GM19467 (cell line): ENCODE results near the gene RNF150.
"Not testable (repeated sequence)": the region's sequence is repeated elsewhere in the genome, so short reads cannot be mapped to it uniquely, and the experiment has no call there.

ENCODE experiments used
- ATAC-seq: cut with Tn5 transposase; IDR thresholded peaks from one replicate; pipeline ENCODE4 v1.9.1; 2021; ENCODE audit warnings: mild to moderate bottlenecking, moderate library complexity; ENCODE audit not compliant: unreplicated experiment

Gene RNF150

DNA sequence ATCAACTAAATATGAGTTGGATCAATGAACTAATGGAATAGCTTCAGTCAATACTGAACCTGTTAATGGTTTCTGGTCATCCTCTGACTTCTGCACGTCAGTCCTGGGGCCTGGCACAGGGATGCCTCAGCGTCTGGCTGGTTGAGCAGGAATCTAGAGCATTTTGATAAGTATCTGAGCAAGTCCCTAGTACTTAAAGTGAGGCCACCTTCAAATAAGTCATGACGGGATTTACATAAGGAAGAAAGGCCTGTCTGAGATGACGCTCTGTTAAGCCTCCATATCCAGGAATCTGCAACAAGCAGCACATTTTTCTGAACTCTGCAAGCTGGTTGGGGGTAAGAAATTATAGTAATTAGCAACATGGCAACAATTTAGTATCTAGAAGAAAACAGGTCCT is 293.9 kb downstream of the RNF150 start:
- ATAC-seq, result no peak

DNA sequence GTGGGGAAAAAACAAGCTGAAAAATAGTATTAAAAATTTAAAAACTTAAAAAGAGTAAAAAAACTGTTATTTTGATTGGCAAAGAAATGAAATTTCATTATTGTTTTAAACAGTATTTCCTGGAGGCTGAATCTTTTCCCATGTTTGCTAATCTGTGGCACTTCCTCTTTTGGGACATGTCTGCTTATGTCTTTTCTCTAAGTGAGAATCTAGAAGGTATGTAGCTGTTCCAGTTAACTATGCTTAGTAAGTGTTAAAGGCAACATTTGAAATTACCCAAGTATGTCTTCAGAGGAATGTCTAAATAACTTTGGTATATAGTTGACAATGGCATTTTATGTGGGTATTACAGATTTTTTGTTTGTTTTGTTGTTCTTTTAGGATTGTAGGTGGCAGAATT is 295.5 kb downstream of the RNF150 start:
- no peak for ATAC-seq

DNA sequence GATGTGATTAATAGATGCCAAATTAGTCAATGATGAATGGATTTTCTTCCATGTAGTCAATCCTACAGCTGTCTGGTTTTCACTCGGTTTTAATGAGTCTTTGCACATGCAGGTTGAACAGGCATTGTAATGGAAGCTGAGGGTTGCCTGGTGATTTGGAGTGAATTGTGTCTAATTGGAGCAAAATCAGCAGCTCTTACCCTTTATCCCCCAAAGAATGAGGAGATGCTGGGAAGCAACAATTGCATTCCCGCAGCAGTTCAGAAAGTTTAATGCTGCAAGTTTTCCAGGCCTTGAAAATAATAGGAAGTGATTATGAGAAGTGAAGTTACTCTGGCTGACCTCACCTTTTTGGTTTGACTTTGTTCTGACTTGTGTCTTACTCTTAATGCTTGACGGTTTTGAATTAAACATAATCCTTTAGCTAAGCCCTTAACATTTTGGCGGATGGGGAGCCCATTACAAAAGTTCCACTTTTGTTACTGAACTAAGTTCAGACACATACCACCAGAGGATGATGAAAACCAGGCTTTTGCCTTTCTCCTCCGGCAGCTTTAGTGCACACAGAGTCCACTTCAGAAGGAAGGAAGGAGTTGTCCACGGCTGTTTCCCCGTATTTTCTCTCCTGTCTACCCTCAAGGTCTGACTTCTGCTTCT is 298.3 kb downstream of the RNF150 start:
- no peak for ATAC-seq

DNA sequence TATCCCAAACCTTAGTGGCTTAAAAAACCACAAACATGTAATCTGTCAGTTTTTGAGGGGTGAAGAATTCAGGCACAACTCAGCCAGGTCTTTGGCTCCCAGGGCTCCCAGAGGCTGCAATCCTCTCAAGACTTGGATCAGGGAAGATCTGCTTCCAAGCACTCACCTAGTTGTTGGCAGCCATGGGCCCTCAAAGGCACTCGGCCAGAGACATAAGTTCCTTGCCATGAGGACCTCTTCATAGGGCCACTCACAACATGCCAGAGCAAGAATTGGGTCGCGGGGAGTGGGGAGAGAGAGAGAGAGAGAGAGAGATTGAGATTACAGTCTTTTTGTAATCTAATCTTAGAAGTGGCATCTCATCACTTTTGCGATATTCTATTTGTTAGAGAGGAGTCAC is 300.0 kb downstream of the RNF150 start:
- no peak for ATAC-seq

DNA sequence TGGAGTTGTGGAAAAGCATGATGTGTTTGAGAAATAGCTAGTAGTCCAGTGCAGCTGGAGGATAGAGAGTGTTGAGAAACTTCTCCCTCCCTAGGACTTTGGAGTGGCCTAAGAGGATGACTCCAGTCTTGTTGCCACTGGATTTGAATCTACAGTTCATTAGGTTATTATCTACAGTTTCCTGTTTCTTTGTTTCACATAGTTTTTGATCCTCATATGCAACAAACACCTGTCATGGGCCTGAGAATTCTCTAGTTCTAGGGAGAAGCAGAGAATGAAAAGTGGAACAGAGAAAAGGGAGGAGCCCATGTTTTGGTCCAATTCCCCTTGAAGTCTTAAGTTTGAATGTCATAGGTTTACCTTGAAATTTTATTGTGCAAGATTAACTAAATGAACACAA is 303.4 kb downstream of the RNF150 start:
- peak; percentile 85 for ATAC-seq

DNA sequence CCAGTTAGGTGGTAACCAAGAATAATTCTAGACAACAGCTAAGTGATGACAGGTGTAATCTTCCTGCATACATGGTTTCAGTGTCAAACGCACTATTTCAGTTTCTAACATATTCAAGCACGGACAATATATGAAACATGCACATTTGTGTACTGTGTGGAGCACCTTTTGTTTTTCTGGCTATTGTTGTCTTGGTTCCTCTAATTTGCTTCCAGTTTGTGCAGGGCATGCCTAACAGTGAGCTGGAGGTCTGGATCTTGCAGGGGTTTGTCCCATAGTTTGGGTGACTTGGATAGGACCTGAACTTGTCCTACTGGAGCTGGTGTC is 306.6 kb downstream of the RNF150 start:
- no peak for ATAC-seq

DNA sequence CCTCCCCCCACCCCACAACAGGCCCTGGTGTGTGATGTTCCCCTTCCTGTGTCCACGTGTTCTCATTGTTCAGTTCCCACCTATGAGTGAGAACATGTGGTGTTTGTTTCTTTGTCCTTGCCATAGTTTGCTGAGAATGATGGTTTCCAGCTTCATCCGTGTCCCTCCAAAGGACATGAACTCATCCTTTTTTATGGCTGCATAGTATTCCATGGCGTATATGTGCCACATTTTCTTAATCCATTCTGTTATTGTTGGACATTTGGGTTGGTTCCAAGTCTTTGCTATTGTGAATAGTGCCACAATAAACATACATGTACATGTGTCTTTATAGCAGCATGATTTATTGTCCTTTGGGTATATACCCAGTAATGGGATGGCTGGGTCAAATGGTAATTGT is 312.7 kb downstream of the RNF150 start:
- not testable (repeated sequence) for ATAC-seq

DNA sequence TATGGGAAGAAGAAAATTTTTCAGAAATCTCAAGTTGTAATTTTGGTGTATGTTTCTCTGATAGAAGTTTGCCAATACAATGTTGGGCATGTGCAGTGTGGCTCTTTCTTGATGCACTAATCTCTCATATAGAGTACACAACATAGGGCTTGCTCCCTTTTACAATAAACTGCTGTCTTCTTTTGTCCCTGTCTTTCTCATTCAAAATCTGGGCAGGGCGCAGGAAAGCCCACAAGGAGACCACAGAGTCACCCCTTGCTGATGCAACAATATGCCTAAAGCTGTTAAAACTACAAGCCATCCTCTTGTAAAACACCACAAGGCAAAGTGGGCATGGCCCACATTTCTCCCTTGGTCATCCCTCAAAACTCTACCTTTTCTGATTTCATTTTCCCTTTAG is 313.7 kb downstream of the RNF150 start:
- ATAC-seq, result no peak

DNA sequence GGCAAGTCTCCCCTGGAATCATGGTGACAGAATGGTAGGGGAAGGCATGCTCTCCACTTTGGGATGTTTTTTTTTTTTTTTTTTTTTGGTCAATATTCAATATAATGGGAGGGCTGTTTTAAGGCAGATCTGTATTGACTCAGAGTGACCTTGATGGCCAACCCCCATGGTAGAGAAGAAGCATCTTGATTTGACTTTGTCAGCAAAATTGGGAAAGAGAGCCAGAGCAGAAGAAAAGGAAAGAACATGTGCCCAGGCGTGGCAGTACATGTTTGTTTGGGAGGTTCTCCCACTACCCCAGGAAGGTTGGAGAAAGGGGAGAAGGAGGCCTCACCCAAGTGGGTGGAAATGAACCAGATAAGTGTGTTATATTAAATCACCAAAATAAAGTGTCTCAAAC is 314.8 kb downstream of the RNF150 start:
- ATAC-seq, result no peak

DNA sequence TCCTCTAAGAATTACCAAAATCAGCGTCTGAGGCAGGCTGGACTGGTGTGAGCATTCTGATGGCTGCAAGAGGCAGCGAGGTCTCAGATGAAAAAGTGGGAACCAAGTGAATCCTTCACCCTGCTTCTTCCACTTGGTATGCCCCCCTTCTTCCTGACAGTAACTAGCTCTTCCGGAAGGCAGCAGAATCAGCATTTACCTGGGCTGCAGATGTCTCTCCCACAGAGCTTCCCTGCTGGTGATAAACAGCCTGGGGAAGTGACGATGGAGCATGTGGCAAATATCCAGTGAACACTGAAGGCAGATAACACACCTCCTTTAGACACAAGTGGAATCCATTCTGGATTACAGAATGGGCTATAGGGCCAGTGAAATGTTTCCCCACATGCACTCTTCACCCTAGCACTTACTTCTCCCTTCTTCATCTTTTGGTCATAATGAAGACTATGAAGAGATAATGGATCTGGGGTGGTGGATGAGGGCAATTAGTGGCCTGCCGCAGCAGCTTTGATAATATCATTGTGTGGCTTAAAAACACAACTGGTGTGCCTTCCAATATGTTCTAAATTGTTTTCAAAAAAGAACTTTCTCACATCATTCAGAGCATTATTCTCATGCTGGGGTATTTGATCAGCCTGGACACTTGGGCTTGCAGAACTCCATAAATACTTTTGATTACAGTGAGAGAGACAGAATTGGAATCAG is 316.3 kb downstream of the RNF150 start:
- ATAC-seq, result no peak

DNA sequence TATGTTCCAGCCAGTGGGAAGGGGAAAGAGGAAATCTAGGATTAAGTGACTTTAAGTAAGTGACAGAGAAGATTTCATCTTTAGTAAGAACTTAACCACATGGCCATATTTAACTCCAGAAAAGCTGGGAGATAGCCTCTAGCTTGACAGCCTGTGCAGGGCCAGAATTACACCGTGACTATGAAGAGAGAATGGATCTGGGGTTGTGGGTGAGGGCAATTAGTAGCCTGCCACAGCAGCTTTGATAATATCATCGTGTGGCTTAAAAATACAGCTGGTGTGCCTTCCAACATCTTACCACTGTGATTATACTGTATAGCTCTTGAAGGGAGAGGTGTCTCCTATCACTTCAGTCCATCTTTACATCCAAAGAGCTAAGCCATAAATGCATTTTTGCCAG is 319.5 kb downstream of the RNF150 start:
- no peak for ATAC-seq

DNA sequence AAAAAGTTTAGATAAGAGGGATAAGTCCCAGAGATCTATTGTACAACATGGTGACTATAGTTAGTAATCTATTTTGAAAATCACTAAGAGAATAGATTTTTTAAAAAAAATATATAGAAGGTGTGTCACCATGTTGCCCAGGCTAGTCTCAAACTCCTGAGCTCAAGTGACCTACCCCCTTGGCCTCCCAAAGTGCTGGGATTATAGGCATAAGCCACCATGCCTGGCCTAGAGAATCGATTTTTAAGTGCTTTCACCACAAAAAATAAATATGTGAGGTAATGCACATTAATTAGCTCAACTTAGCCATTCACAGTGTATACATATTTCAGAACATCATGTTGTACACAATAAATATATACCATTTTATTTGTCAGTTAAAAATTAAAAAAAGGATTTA is 320.4 kb downstream of the RNF150 start:
- ATAC-seq, result no peak

DNA sequence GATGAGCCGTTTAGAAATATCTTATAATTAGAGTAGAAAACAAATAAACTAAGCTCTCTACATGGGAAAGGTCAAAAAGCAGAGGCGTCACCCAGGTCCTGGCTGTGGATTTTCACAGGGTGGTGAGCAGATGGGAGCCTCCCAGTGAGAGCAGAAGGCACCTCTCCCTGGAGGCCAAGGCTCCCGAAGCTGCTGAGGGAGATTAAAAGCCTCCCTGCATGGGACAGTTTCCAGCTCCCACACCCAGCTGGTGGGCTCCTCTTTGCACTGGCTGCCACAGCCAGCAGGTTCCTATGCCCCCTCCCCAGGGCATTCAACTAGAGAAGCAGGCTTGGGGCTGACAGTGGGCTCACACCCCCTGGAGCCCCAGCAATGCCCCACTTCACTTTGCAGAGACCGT is 321.8 kb downstream of the RNF150 start:
- no peak for ATAC-seq

DNA sequence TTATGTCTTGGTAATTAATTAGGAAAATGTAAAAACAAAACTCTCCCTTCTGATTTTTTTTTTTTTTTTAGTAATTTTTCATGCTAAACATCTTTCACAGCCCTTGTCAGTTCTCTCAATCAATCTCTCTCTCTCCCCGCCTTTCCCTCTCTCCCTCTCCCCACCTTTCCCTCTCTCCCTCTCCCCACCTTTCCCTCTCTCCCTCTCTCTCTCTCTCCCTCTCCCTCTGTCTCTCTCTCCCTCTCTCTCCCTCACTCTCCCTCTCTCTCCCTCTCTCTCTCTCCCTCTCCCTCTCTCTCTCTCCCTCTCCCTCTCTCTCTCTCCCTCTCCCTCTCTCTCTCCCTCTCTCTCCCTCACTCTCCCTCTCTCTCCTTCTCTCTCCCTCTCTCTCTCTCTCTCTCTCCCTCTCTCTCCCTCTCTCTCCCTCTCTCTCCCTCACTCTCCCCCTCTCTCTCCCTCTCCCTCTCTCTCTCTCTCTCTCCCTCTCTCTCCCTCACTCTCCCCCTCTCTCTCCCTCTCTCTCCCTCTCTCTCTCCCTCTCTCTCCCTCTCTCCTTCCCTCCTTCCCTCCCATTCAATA is 322.6 kb downstream of the RNF150 start:
- not testable (repeated sequence) for ATAC-seq
